ENCODE measurements around the gene PPY. TPM values are rescaled to one million over a fixed set of nuclear protein-coding genes. Genes with fewer than 3 reads are reported as not detected.

The PPY gene
- polyA plus RNA-seq, 3 donors: not detected

DNA sequence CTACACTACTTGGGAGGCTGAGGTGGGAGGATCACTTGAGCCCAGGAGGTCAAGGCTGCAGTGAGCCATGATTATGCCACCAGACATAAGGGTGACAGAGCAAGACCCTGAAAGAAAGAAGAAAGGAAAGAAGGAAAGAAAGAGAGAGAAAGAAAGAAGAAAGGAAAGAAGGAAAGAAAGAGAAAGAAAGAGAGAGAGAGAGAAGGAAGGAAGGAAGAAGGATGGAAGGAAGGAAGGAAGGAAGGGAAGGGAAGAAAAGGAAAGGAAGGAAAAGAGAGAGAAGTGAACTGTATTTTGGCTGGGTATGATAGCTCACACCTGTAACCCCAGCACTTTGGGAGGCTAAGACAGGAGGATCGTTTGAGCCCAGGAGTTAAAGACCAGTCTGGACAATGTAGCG is 35.8 kb upstream of the PPY start:
- Mint-ChIP-seq H3K9me3 (peaks cover 0 to 6% (median 0%) of the 10 kb centered on the region in 7 donors), H3K27ac (no peak overlapping the region), H3K4me1 (no peaks in the 10 kb centered on the region), H3K4me3 (peak overlapping the region in 1 of 2 donors; percentile 26), H3K36me3 (no peaks in the 10 kb centered on the region), H3K27me3 (ENCODE audit: low read depth in 3 of 3) (peaks cover 35 to 53% (median 43%) of the 10 kb centered on the region in 3 donors)
- Histone ChIP-seq H3K4me2 (replicated peaks; ENCODE audit: extremely low read depth, low read length, poor library complexity, severe bottlenecking) (no peak overlapping the region), H3K9me3 (replicated peaks in 1 of 2; ENCODE audit: control insufficient read depth in 1 of 2, insufficient read depth in 1 of 2, low read length in 2 of 2) (no peaks in the 10 kb centered on the region), H3K27me3 (ENCODE audit: control insufficient read depth in 2 of 2, insufficient read depth in 2 of 2, low read length in 2 of 2) (peaks cover 17 to 23% of the 10 kb centered on the region in 2 donors), H3K36me3 (replicated peaks in 1 of 2; ENCODE audit: control insufficient read depth in 1 of 2, insufficient read depth in 2 of 2, low read length in 2 of 2) (no peaks in the 10 kb centered on the region), H3K4me1 (ENCODE audit: control insufficient read depth in 1 of 2, insufficient read depth in 2 of 2, low read length in 2 of 2) (no peaks in the 10 kb centered on the region), H3K9ac (ENCODE audit: insufficient read depth, low read length, poor library complexity, severe bottlenecking) (no peak overlapping the region), H4K20me1 (ENCODE audit: insufficient read depth, low read length) (no peaks in the 10 kb centered on the region), H3K4me3 (replicated peaks in 1 of 3; ENCODE audit: low read depth in 2 of 3, low read length in 3 of 3) (no peak overlapping the region), H3K79me2 (ENCODE audit: insufficient read depth, low read length) (no peaks in the 10 kb centered on the region), H3K27ac (ENCODE audit: low read depth in 1 of 2, low read length in 2 of 2) (no peak overlapping the region), H2AFZ (ENCODE audit: insufficient read depth, low read depth, low read length, poor library complexity, severe bottlenecking) (no peak overlapping the region)
- DNase-seq: no peak
- WGBS (ENCODE audit: insufficient coverage): no CpG with 5 or more reads among the region's 2 CpGs
- TF ChIP-seq, protein P1, sequence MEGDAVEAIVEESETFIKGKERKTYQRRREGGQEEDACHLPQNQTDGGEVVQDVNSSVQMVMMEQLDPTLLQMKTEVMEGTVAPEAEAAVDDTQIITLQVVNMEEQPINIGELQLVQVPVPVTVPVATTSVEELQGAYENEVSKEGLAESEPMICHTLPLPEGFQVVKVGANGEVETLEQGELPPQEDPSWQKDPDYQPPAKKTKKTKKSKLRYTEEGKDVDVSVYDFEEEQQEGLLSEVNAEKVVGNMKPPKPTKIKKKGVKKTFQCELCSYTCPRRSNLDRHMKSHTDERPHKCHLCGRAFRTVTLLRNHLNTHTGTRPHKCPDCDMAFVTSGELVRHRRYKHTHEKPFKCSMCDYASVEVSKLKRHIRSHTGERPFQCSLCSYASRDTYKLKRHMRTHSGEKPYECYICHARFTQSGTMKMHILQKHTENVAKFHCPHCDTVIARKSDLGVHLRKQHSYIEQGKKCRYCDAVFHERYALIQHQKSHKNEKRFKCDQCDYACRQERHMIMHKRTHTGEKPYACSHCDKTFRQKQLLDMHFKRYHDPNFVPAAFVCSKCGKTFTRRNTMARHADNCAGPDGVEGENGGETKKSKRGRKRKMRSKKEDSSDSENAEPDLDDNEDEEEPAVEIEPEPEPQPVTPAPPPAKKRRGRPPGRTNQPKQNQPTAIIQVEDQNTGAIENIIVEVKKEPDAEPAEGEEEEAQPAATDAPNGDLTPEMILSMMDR (IDR thresholded peaks at IDR 0.05): no peak
- intact Hi-C loops (cut with micrococcal nuclease): no loop called here

DNA sequence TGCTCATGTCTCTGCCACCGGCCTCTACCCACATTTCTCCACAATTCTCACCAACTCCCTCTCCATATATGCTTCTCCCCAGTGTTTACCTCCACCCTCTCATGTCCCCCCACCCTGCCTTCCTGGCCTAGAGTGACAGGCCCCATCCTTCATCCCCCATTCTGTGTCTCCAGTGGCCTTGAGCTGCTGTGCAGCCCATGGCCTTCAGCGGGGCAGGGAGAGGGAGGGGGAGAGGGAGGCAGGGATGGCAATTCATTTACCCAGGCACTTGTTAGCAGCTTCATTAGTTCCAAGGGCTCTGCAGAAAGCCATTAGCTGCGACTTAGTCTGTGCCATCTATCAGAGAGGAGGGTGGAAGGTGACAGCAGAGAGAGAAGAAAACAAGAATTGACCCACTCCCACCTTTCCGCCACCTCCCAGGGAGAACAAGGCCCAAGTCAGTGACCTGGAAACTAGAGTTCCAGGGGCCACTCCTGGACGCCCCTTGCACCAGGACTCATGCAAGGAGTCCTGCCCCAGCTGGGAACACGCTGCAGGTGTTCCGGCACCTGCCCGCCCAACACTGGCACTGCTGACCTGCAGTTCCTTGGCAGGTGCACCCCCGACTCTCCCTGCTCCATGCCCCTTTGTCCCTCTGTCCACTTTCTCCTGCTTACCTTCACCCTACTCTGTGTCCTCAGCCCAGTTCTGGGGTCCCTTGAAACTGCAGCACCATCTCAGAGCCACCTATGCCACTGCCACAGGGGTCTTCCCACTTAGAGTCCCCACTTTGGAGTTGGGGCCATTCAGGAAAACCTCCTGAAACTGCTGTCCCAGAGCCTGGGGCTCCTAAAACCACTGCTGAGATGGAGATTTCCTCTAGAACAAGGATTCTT is 34.9 kb upstream of the PPY start:
- H3K27ac Mint-ChIP-seq: no peak overlapping the region
- no peaks in the 10 kb centered on the region for H3K4me1 Mint-ChIP-seq
- Histone ChIP-seq H4K20me1 (ENCODE audit: insufficient read depth, low read length) (no peaks in the 10 kb centered on the region), H3K27ac (ENCODE audit: low read depth in 1 of 2, low read length in 2 of 2) (no peak overlapping the region), H3K36me3 (replicated peaks in 1 of 2; ENCODE audit: control insufficient read depth in 1 of 2, insufficient read depth in 2 of 2, low read length in 2 of 2) (no peaks in the 10 kb centered on the region), H3K4me1 (ENCODE audit: control insufficient read depth in 1 of 2, insufficient read depth in 2 of 2, low read length in 2 of 2) (no peaks in the 10 kb centered on the region), H3K9ac (ENCODE audit: insufficient read depth, low read length, poor library complexity, severe bottlenecking) (no peak overlapping the region), H2AFZ (ENCODE audit: insufficient read depth, low read depth, low read length, poor library complexity, severe bottlenecking) (no peak overlapping the region), H3K4me2 (replicated peaks; ENCODE audit: extremely low read depth, low read length, poor library complexity, severe bottlenecking) (no peak overlapping the region), H3K9me3 (replicated peaks in 1 of 2; ENCODE audit: control insufficient read depth in 1 of 2, insufficient read depth in 1 of 2, low read length in 2 of 2) (no peaks in the 10 kb centered on the region), H3K27me3 (ENCODE audit: control insufficient read depth in 2 of 2, insufficient read depth in 2 of 2, low read length in 2 of 2) (peaks cover 10 to 14% of the 10 kb centered on the region in 2 donors), H3K79me2 (ENCODE audit: insufficient read depth, low read length) (no peaks in the 10 kb centered on the region), H3K4me3 (replicated peaks in 1 of 3; ENCODE audit: low read depth in 2 of 3, low read length in 3 of 3) (no peak overlapping the region)
- 97% methylated on average over 6 of the region's 9 CpGs for WGBS (ENCODE audit: insufficient coverage)
- peaks cover 27 to 48% (median 35%) of the 10 kb centered on the region in 3 donors for H3K27me3 Mint-ChIP-seq (ENCODE audit: low read depth in 3 of 3)
- intact Hi-C loops (cut with micrococcal nuclease): no loop called here
- H3K36me3 Mint-ChIP-seq: no peaks in the 10 kb centered on the region
- DNase-seq: no peak
- TF ChIP-seq, protein P1 (IDR thresholded peaks at IDR 0.05): no peak
- no peak overlapping the region for H3K4me3 Mint-ChIP-seq
- peaks cover 0 to under 1% (median 0%) of the 10 kb centered on the region in 7 donors for H3K9me3 Mint-ChIP-seq
